HG02610 (cell line): ENCODE measurements around the gene APBB3.
"Not testable (repeated sequence)": the region's sequence is repeated elsewhere in the genome, so short reads cannot be mapped to it uniquely, and the experiment has no call there.

Experiments used
- ATAC-seq: cut with Tn5 transposase; IDR thresholded peaks from one replicate; pipeline ENCODE4 v1.9.1; 2021; ENCODE audit warnings: mild to moderate bottlenecking, moderate library complexity; ENCODE audit not compliant: unreplicated experiment

Gene APBB3

GRCh38 chr5:140564196-140565023, at the start of gene APBB3, which contains the start of gene SLC35A4:
TSS of gene APBB3 (minus strand) at chr5:140564598. CDS start at chr5:140564245, 353 bp downstream.
TSS of gene SLC35A4 (plus strand) at chr5:140564828. CDS start at chr5:140567170, 2,342 bp downstream.
- ATAC-seq = peak; percentile 87

DNA sequence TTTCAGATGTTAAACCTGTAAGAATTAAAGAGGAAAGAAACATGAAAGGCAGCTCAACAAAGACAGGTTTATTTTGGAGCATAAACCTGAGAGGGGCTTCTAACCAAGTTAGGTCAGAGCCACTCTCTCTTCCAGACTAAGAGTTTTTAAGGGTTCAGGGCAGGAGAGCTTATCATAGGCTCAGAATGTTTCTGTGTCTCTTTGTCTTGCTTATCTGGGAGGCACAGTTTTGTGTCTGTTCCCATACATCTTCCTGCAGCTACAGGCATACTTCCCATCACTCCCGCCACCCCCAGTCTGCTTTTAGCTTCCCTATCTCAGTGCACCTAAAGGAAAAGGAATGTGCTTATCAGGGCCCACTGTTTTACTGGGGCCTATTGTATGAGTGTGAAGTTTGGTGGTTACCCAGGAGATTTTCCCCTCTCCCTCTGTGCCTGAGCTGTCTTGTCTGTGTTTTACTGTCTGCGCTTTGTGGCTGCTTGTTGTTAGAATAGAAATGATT, 46.7 kb upstream of the APBB3 start:
- no peak for ATAC-seq

GRCh38 chr5:140609126-140609525, 44.7 kb upstream of the APBB3 start:
- no peak for ATAC-seq

GRCh38 chr5:140608722-140609121, 44.3 kb upstream of the APBB3 start:
- no peak for ATAC-seq

DNA sequence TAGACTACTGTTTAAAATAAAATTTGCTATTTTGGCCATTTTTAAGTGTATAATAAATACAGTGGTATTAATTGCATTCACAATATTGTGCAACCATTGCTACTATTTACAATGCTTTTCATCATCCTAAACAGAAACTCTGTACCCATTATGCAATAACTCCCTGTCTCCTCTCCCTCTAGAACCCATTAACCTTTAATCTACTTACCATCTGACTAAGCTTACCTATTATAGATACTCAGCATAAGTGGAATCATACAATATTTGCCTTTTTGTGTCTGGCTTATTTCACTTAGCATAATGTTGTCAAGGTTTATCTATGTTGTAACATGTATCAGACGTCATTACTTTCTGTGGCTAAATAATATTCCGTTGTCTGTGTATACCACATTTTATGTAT, 42.6 kb upstream of the APBB3 start:
- ATAC-seq = no peak

DNA sequence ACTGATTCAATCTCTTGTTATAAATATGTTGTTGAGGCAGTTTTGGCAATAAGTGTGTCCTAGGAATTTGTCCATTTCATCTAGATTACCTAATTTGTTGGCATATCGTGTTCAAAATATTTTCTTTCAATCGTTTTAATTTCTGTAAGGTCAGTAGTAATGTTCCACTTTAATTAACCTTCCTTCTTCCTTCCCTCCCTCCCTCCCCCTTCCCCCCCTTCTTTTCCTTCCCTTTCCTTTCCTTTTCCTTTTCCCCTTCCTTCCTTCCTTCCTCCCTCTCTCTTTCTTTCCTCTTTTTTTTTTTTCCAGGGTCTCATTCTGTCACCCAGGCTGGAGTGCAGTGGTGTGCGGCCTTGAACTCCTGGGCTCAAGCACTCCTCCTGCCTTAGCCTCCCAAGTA, 41.5 kb upstream of the APBB3 start:
- ATAC-seq = no peak

- ATAC-seq = no peak
Observed at GRCh38 chr5:140603734-140604133, 39.3 kb upstream of the APBB3 start.

DNA sequence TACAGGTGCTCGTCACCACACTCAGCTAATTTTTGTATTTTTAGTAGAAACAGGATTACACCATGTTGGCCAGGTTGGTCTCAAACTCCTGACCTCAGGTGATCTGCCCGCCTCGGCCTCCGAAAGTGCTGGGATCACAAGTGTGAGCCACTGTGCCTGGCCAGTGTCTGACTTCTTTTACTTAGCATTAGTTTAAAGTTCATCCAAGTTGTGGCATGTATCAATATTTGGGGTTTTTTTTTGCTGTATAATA, 39.0 kb upstream of the APBB3 start:
- ATAC-seq = not testable (repeated sequence)

- ATAC-seq = no peak
Observed at GRCh38 chr5:140602147-140602546, 37.7 kb upstream of the APBB3 start.

DNA sequence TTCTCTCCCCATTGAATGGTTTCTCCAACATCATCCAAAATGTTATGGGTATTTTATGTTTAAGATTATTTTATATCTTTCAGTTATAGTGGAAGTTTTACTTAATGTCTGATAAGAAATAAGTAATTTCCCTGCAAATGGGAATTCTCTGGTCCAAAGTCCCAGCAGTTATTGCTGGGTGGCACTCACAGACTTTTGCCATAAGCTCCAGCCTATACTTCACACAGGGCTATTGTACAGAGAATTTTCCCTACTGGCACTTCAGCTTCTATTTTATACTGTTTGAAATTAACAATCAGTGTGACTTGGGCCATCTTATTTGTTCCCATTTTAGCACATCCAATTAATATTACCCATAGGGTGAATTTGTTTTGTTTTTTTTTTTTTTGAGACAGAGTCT, 35.7 kb upstream of the APBB3 start:
- ATAC-seq = no peak

- ATAC-seq = no peak
Observed at GRCh38 chr5:140598836-140599235, 34.4 kb upstream of the APBB3 start.

DNA sequence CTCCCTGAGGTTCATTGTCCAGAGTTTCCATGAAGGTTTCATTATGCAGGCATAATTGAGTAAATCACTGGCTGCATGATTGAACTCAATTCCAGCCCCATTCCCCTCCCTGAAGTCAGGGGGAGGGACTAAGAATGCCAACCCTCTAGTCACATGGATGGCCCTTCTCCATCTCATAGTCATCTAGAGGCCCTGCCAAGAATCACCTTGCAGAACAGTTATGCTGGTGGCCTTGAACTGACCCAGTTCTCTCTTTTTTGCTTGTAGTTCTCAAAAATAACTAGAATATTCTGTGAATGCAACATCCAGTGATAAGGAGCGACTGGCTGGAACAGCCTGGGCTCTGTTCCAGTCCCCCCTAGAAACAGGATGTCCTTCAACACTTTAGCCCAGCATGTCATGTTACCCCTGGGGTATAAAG, 31.9 kb upstream of the APBB3 start:
- no peak for ATAC-seq

GRCh38 chr5:140595538-140596300, 31.3 kb upstream of the APBB3 start:
- no peak for ATAC-seq

DNA sequence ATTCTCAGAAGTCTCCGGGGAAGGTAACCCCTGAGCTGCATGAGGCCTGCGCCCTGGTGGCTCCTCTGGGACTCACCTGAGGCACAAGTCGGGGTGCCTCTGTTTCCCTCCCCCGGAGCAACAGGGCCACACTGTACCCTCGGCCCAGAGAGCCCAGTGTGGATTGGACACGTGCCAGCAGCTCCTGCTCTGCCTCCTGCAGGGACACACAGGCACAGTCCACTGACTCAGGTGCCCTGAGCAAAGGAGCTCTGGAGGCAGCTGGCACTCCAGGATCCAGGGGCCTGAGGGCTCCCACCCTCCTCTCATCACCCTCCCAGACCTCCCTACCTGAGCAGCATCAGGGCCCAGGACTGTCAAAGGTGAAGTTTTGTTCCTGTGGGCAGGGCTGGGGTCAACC, 29.8 kb upstream of the APBB3 start:
- no peak for ATAC-seq

DNA sequence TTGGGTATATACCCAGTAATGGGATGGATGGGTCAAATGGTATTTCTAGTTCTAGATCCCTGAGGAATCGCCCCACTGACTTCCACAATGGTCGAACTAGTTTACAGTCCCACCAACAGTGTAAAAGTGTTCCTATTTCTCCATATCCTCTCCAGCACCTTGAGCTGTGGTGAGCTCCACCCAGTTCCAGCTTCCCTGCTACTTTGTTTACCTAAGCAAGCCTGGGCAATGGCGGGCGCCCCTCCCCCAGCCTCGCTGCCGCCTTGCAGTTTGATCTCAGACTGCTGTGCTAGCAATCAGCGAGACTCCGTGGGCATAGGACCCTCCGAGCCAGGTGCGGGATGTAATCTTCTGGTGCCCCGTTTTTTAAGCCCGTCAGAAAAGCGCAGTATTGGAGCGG, 28.7 kb upstream of the APBB3 start:
- not testable (repeated sequence) for ATAC-seq

- ATAC-seq = no peak
Observed at GRCh38 chr5:140591747-140592372, 27.5 kb upstream of the APBB3 start.

GRCh38 chr5:140590861-140591260, 26.5 kb upstream of the APBB3 start:
- no peak for ATAC-seq

DNA sequence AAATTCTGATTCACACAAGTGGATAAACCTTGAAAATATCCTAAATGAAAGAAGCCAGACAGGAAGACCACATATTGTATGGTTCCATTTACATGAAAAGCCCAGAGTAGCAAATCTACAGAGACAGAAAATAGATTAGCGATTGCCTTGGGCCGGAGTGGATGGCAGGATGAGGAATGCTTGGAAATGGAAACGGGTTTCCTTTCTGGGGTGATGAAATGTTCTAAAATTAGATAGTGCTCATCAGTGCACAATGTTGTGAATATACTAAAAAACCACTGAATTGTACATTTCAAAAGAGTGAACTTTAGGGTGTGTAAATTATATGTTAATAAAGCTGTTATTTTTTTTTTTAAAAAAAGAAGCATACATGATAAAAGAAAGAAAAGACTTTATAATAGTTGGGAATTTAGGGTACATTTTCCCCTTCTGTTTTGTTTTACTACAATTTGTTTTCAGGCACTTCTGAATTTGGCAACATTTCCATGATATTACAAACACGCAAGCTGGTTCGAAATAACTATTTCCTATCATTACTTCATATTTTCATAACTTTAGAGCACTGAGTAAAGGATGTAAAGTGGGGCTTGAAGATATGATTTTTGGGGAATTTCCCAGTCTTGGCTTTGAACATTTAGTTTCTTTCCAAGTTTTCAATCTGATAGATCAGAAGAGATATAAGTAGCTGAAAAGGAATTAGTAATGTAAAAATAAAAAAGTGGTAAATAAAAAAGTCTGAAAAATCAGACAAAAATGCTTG, 24.1 kb upstream of the APBB3 start:
- no peak for ATAC-seq

DNA sequence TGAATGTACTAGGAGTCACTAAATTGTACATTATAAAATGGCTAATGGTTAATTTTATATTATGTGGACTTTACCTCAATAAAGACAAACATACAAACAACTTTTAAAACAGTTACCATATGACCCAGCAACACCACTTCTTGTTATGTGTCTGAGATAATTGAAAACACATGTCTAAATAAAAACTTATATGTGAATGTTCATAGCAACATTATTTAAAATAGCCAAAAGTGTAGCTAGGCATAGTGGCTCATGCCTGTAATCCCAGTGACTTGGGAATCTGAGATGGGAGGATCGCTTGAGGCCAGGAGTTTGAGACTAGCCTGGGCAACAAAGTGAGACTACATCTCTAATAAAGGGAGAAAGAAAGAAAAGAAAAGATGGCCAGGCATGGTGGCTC, 23.1 kb upstream of the APBB3 start:
- no peak for ATAC-seq

GRCh38 chr5:140579188-140579747, 14.9 kb upstream of the APBB3 start:
- not testable (repeated sequence) for ATAC-seq

- ATAC-seq = no peak
Observed at GRCh38 chr5:140576776-140577201, 12.4 kb upstream of the APBB3 start.
